ENCODE results near the gene PCDHGB7. TPM values are rescaled to one million over a fixed set of nuclear protein-coding genes. Genes with fewer than 3 reads are reported as not detected.

PCDHGB7 gene
- total and polyA plus RNA-seq, 2 experiments from 2014 or later = 8.4 to 8.8 TPM

GRCh38 chr5:141419074-141419880 is 1.8 kb downstream of the PCDHGB7 start:
- WGBS (ENCODE audit: low lambda C conversion rate, missing lambda C conversion rate) = over 99% methylated on average over 72 of the region's 74 CpGs
- no peak overlapping the region for H2AFZ ChIP-seq

GRCh38 chr5:141420855-141421488 is 3.5 kb downstream of the PCDHGB7 start, which contains the start of gene PCDHGA11:
PCDHGA11 (plus strand) TSS chr5:141421051; CDS start chr5:141421228, 177 bp downstream.
- Histone ChIP-seq H3K27me3 (no peaks in the 10 kb centered on the region), H3K79me2 (peaks cover 13% of the 10 kb centered on the region), H2AFZ (no peak within 1 kb of the TSS), H3K4me3 (peak within 1 kb of the TSS; percentile 29), H4K20me1 (ENCODE audit: insufficient read depth, poor library complexity, severe bottlenecking) (no peaks in the 10 kb centered on the region), H3K9me3 (ENCODE audit: low read depth) (peaks cover 74% of the 10 kb centered on the region), H3K4me2 (peak within 1 kb of the TSS; percentile 60), H3K9me2 (replicated peaks; ENCODE audit: insufficient read depth) (no peaks in the 10 kb centered on the region), H3K36me3 (replicated peaks; ENCODE audit: insufficient read depth, low read depth) (peaks cover 14% of the 10 kb centered on the region), H3K4me1 (ENCODE audit: insufficient read depth) (no peaks in the 10 kb centered on the region), H3K27ac (no peak within 1 kb of the TSS)
- no peak for TF ChIP-seq EZH2 (IDR thresholded peaks at IDR 0.05; ENCODE audit: borderline replicate concordance)
- peak; percentile 32 for TF ChIP-seq CTCF (IDR thresholded peaks at IDR 0.05; ENCODE audit: poor library complexity)
- TF ChIP-seq EZH2phosphoT487 (IDR thresholded peaks at IDR 0.05; ENCODE audit: low read depth, severe bottlenecking, unreplicated experiment) = no peak
- peak; percentile 52 for DNase-seq (ENCODE audit: low spot score)
- 51% methylated on average over 42 of the region's 42 CpGs for WGBS (ENCODE audit: low lambda C conversion rate, missing lambda C conversion rate)

More at GRCh38 chr5:141419074-141419880, 1.8 kb downstream of the PCDHGB7 start:
- Histone ChIP-seq H3K27me3 (no peaks in the 10 kb centered on the region), H3K9me2 (replicated peaks; ENCODE audit: insufficient read depth) (no peaks in the 10 kb centered on the region), H3K4me2 (no peak overlapping the region), H4K20me1 (ENCODE audit: insufficient read depth, poor library complexity, severe bottlenecking) (no peaks in the 10 kb centered on the region), H3K4me3 (no peak overlapping the region), H3K4me1 (ENCODE audit: insufficient read depth) (no peaks in the 10 kb centered on the region), H3K79me2 (peaks cover 10% of the 10 kb centered on the region), H3K36me3 (replicated peaks; ENCODE audit: insufficient read depth, low read depth) (peaks cover 8% of the 10 kb centered on the region), H3K27ac (no peak overlapping the region), H3K9me3 (ENCODE audit: low read depth) (peaks cover 63% of the 10 kb centered on the region)
- TF ChIP-seq EZH2phosphoT487 (IDR thresholded peaks at IDR 0.05; ENCODE audit: low read depth, severe bottlenecking, unreplicated experiment) (no peak), CTCF (IDR thresholded peaks at IDR 0.05; ENCODE audit: poor library complexity) (no peak), EZH2 (IDR thresholded peaks at IDR 0.05; ENCODE audit: borderline replicate concordance) (no peak)
- no peak for DNase-seq (ENCODE audit: low spot score)

- TF ChIP-seq EZH2 (IDR thresholded peaks at IDR 0.05; ENCODE audit: borderline replicate concordance) (no peak), EZH2phosphoT487 (IDR thresholded peaks at IDR 0.05; ENCODE audit: low read depth, severe bottlenecking, unreplicated experiment) (no peak), CTCF (IDR thresholded peaks at IDR 0.05; ENCODE audit: poor library complexity) (no peak)
- Histone ChIP-seq H3K27me3 (no peaks in the 10 kb centered on the region), H3K9me3 (ENCODE audit: low read depth) (peaks cover 77% of the 10 kb centered on the region), H3K4me2 (peak overlapping the region; percentile 60), H3K4me1 (ENCODE audit: insufficient read depth) (no peaks in the 10 kb centered on the region), H4K20me1 (ENCODE audit: insufficient read depth, poor library complexity, severe bottlenecking) (no peaks in the 10 kb centered on the region), H3K36me3 (replicated peaks; ENCODE audit: insufficient read depth, low read depth) (peaks cover 14% of the 10 kb centered on the region), H3K27ac (no peak overlapping the region), H3K9me2 (replicated peaks; ENCODE audit: insufficient read depth) (no peaks in the 10 kb centered on the region), H2AFZ (no peak overlapping the region), H3K4me3 (peak overlapping the region; percentile 29), H3K79me2 (peaks cover 13% of the 10 kb centered on the region)
- no peak for DNase-seq (ENCODE audit: low spot score)
- 72% methylated on average over 13 of the region's 13 CpGs for WGBS (ENCODE audit: low lambda C conversion rate, missing lambda C conversion rate)
Measured at GRCh38 chr5:141421489-141421855, 4.0 kb downstream of the PCDHGB7 start.
